Measurements from ENCODE around the gene HELB.

GRCh38 chr12:66359300-66359699, 57.0 kb downstream of the HELB start:
- TF ChIP-seq POLR2A (IDR thresholded peaks at IDR 0.05; ENCODE audit: borderline replicate concordance, extremely low read depth, insufficient read depth, insufficient read length), result no peak
- TF ChIP-seq CTCF (IDR thresholded peaks at IDR 0.05 in 2 of 3, conservative IDR thresholded peaks at IDR 0.05 in 1 of 3; ENCODE audit: borderline replicate concordance in 1 of 3, insufficient read depth in 1 of 3, low read depth in 2 of 3, low read length in 2 of 3), result no peak
- no peak for TF ChIP-seq YY1 (IDR thresholded peaks at IDR 0.05; ENCODE audit: extremely low read depth, insufficient replicate concordance, low read depth, low read length)
- no peak for TF ChIP-seq MAX (IDR thresholded peaks at IDR 0.05)
- TF ChIP-seq TCF7L2 (IDR thresholded peaks at IDR 0.05; ENCODE audit: borderline replicate concordance, extremely low read depth, insufficient read depth, insufficient read length), result no peak
- no peak for TF ChIP-seq EZH2 (IDR thresholded peaks at IDR 0.05)
- no peak for TF ChIP-seq RAD21 (IDR thresholded peaks at IDR 0.05; ENCODE audit: low read depth)
- TF ChIP-seq ZNF274 (IDR thresholded peaks at IDR 0.05; ENCODE audit: low read depth, low read length), result no peak
- no peak for TF ChIP-seq JUND (IDR thresholded peaks at IDR 0.05)
- TF ChIP-seq CEBPB (IDR thresholded peaks at IDR 0.05; ENCODE audit: low read depth), result no peak
- TF ChIP-seq EZH2phosphoT487 (IDR thresholded peaks at IDR 0.05; ENCODE audit: borderline replicate concordance), result no peak
- TF ChIP-seq SRF (IDR thresholded peaks at IDR 0.05; ENCODE audit: low read depth), result no peak

Data from HCT116 (cell line).